GM19099 (cell line): ENCODE measurements around the gene FAM193A.

Source experiments
- POLR2A ChIP-seq: IDR thresholded peaks from 3 replicates; pipeline ENCODE4 v1.6.1; 2011; ENCODE audit warnings: low read depth; ENCODE audit not compliant: insufficient read length; ENCODE audit errors: extremely low read depth

FAM193A gene

GRCh38 chr4:2768921-2769336 is 232.5 kb downstream of the FAM193A start:
- TF ChIP-seq POLR2A = no peak

- no peak for TF ChIP-seq POLR2A
Measured at GRCh38 chr4:2771264-2771663, 234.8 kb downstream of the FAM193A start.

GRCh38 chr4:2781911-2782310 is 245.5 kb downstream of the FAM193A start:
- TF ChIP-seq POLR2A = no peak
